Psoas muscle (tissue), 8 donors: ENCODE results near the gene LRRC18. TPM values are rescaled to one million over a fixed set of nuclear protein-coding genes. Genes with fewer than 3 reads are reported as not detected.

Source experiments
- ATAC-seq, 4 donors: fragments of 200-7000 bp; cut with Tn5 transposase; one replicate each; pipeline ENCODE4 v1.9.1; 2020; ENCODE audit warnings: moderate library complexity in 3 of 4, mild to moderate bottlenecking in 2 of 4
- DNase-seq, 2 donors: peaks; one replicate each; pipeline ENCODE4 v3.0.0-alpha.2; 2020
- H3K27ac ChIP-seq: fragments of 200-600 bp; one replicate; pipeline ENCODE4 v1.8.0; 2022
- H3K27me3 ChIP-seq, 3 donors: fragments of 200-600 bp in 1 of 3; one replicate each; pipeline versions ENCODE4 v1.6.1 to v1.8.0; 2013 to 2022; ENCODE audit warnings: low read length in 2 of 3, mild to moderate bottlenecking in 2 of 3, moderate library complexity in 1 of 3; ENCODE audit not compliant: insufficient read depth in 3 of 3
- H3K36me3 ChIP-seq, 2 donors: fragments of 200-600 bp in 1 of 2; one replicate each; pipeline versions ENCODE4 v1.6.1 to v1.8.0; 2013 to 2022; ENCODE audit warnings: low read depth in 1 of 2, mild to moderate bottlenecking in 1 of 2, moderate library complexity in 1 of 2; ENCODE audit not compliant: insufficient read depth in 1 of 2
- H3K4me1 ChIP-seq: fragments of 200-600 bp; one replicate; pipeline ENCODE4 v1.8.0; 2022
- H3K4me3 ChIP-seq: fragments of 200-600 bp; one replicate; pipeline ENCODE4 v1.8.0; 2022; ENCODE audit warnings: mild to moderate bottlenecking
- H3K9me3 ChIP-seq: fragments of 200-600 bp; one replicate; pipeline ENCODE4 v1.8.0; 2022
- CTCF ChIP-seq: fragments of 200-600 bp; IDR thresholded peaks from one replicate; pipeline ENCODE4 v1.8.0; 2022; ENCODE audit warnings: antibody characterized with exemption
- WGBS, 3 donors: extraction: QIAGEN DNeasy Blood & Tissue Kit; methylation state at CpG; one replicate each; pipeline versions ENCODE4 v1.1.6 to v1.1.7; 2013; 5-methylcytosine and 5-hydroxymethylcytosine counted together
- intact Hi-C, 2 donors: fragments of 100-400 bp; cut with DNase I; formaldehyde crosslinking; loops; one replicate each; pipeline versions ENCODE4 v1.11.0 to v1.14.2; 2022
- polyA plus RNA-seq, 3 donors: library from polyadenylated mRNA; stranded (reverse); fragments of 200-250 nt; gene quantifications; one replicate each; pipeline ENCODE4 v1.2.3, GENCODE V29; 2013
- total RNA-seq, 4 donors: library from RNA; stranded (reverse); fragmentation: NEBNext Ultra II Directional in 2 of 4; extraction: Animal tissue kit (Norgen Biotek cat#: 25700) in 2 of 4; gene quantifications; one replicate each; pipeline versions ENCODE4 v1.2.1 to v1.2.4, GENCODE V29; 2021 to 2023
- donor health status: healthy with polysubstance abuse.
- donor health status: DM: no; HTN: no; CAD: no; lungs with moderate emphysema.
- donor health status: Bipolar disorder and iron deficiency.
- donor health status: healthy.
- donor health status: DM: yes; HTN: yes; CAD: no.
- donor health status: DM: no; HTN: no; CAD: no.
- donor health status: DM: no; HTN: no; CAD: no.
- donor health status: DM: yes; HTN: yes; CAD: no.

Gene LRRC18
- total and polyA plus RNA-seq, 7 donors: not detected

DNA sequence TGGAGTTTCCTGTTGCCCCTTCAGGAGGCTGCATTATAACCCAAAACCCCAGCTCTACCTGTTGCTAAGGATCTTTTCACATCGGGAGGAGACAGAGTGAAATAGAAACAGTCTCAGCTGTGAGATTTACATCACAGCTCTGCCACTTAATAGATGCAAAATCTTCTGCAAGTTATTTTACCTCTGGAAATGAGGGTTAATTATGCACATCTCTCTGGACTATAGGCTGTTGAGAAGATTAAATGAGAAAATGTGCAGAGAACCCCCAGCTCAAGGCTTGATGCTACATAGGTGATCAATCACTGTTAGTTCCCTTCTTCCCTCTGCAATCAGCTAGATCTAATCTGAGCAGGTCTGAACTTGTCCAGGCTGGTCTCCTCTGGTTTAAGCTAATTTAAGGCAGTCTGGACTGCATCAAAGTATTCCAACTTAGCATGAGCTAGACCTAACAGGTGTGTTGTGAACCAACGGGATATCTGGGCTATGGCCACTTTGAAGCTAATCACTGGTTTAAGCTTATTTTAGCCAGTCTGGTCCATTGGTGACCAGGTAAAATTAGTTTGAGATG, 8.9 kb upstream of the LRRC18 start:
- Histone ChIP-seq H3K9me3 (no peaks in the 10 kb centered on the region), H3K4me1 (no peaks in the 10 kb centered on the region), H3K36me3 (no peaks in the 10 kb centered on the region), H3K27me3 (no peaks in the 10 kb centered on the region), H3K4me3 (no peak overlapping the region), H3K27ac (no peak overlapping the region)
- ATAC-seq (no peak), DNase-seq (no peak)
- TF ChIP-seq CTCF: no peak
- intact Hi-C loops: no loop called here
- 61 to 71% (median 64%) methylated on average over 2 of the region's 2 CpGs for WGBS, 3 donors

DNA sequence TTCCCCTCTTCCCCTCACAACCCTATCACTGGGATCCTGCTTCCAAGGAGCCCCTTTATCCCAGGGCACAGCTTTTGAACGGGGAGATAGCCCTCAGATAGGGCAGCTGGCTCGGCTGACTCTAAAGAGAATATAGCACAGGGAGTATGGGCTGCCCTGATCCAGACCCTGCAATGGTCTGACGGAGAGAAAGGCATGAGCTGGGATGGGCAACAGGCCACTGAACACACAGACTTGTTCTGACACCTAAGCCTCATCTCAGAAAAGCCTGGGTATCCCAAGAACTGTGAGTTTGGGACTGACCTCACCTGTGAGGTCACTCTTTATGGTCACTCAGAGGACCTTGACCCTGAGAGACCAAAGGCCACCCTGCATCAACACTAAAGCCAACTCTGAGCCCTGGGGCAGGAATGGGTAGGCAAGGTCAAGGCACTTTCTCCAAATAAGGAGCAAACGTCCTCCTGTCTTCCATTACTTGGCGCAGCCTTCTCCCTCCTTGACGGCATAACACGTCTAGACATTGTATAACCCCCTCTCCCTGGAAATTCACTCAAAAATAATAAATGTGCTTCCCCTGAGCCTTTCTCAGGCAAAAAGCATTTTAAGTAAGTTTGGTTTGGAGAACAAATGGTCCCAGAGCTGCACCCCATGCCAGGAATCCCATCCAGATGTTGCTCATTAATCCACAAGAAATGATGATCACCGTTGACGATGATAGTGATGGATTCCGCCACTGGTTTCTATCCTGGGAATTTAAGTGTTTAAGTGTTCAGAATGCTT, 8.2 kb upstream of the LRRC18 start:
- no peak for ATAC-seq

DNA sequence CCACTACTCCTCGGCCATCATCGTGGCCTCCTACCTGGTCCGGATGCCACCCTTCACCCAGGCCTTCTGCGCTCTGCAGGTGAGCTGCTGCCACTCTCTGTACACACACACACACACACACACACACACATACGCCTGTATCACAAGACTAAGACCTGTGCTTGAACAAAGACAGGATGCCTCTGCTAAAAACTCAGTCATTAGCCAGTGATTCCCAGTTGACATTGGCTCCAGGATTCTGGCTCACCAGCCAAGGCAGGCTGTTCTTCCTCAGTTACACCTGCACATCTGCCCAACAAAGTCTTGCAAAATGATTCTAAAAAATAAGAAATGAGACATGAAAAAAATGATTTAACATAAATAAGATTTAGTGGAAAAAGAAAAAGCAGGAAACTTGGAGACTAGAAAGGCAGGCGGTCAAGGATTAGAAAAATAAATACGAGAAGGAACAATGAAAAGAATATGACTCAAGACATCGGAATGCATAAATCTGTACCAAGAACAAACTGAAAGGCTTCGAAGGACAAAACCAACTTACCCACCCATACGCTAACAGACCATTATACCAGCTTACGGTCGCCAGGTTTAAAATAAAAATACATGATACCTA, 7.4 kb upstream of the LRRC18 start:
- Histone ChIP-seq H3K4me3 (no peak overlapping the region), H3K27me3 (no peaks in the 10 kb centered on the region), H3K4me1 (no peaks in the 10 kb centered on the region), H3K9me3 (no peaks in the 10 kb centered on the region), H3K27ac (no peak overlapping the region), H3K36me3 (no peaks in the 10 kb centered on the region)
- intact Hi-C loops: no loop called here
- DNase-seq (no peak), ATAC-seq (no peak)
- WGBS, 3 donors: 84 to 89% (median 84%) methylated on average over 12 of the region's 12 CpGs
- TF ChIP-seq CTCF: no peak

More for the DNA sequence above, 8.2 kb upstream of the LRRC18 start:
- intact Hi-C loops: no loop called here
- no peak for TF ChIP-seq CTCF
- H3K27me3 ChIP-seq: no peaks in the 10 kb centered on the region
- no peak overlapping the region for H3K27ac ChIP-seq
- H3K4me3 ChIP-seq: no peak overlapping the region
- H3K4me1 ChIP-seq: no peaks in the 10 kb centered on the region
- WGBS, 3 donors: 53 to 56% (median 54%) methylated on average over 10 of the region's 10 CpGs
- no peak for DNase-seq
- no peaks in the 10 kb centered on the region for H3K9me3 ChIP-seq
- no peaks in the 10 kb centered on the region for H3K36me3 ChIP-seq

GRCh38 chr10:48946332-48946731, 6.7 kb upstream of the LRRC18 start:
- no peak for TF ChIP-seq CTCF
- Histone ChIP-seq H3K36me3 (no peaks in the 10 kb centered on the region), H3K27ac (no peak overlapping the region), H3K4me3 (no peak overlapping the region), H3K4me1 (no peaks in the 10 kb centered on the region), H3K27me3 (no peaks in the 10 kb centered on the region), H3K9me3 (no peaks in the 10 kb centered on the region)
- intact Hi-C loops: no loop called here
- ATAC-seq: no peak
- 82 to 90% (median 84%) methylated on average over 5 of the region's 5 CpGs for WGBS, 3 donors
- no peak for DNase-seq
